Inflammatory macrophage (primary cell): ENCODE measurements around the gene KANSL3.
"Not testable (repeated sequence)": the region's sequence is repeated elsewhere in the genome, so short reads cannot be mapped to it uniquely, and the experiment has no call there.

Experiments used
- DNase-seq, 2 donors: peaks; one replicate each; pipeline ENCODE4 v3.0.0-alpha.2; 2020 to 2022

The KANSL3 gene

DNA sequence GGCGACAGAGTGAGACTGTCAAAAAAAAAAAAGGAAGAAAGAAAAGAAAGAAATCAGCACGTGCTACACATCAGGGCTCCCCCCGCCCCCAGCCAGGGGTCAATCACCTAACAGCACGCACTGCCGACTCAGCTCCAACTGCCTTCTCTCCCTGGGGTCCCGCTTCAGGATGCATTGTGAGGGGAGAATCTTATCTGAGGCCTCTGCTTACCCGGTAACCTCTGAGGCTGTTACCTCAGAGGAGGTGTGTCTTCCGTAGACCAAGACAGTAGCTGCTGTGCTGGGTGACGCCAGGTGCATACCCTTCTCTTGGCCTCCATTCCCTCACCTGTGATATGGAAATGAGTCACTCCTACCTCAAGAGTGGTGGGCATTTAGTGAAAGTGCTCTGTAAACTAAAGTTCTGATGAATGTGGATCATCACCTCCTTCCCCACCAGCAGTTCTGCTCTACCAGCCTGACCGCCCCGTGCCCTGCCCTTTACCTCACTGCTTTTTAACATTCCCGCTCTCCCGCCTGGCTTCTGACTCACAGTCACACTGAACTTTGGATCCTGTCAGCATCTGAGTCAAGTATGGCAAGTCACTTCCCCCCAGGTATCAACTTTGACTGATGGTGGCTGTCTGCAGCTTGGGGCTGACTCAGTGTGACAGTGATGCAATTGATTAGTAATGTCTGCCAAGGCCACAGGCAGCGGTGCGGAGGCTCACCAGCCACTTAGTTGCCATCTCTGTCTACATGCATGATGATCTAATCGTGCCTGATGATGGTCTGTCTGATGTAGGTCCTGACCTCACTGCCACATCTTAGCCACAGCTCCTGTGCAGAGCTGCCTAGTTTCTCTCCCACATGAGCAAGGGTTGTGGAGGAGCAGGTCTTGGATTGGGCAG lies 81.4 kb downstream of the KANSL3 start:
- peak; percentile 89 to 97 for DNase-seq

DNA sequence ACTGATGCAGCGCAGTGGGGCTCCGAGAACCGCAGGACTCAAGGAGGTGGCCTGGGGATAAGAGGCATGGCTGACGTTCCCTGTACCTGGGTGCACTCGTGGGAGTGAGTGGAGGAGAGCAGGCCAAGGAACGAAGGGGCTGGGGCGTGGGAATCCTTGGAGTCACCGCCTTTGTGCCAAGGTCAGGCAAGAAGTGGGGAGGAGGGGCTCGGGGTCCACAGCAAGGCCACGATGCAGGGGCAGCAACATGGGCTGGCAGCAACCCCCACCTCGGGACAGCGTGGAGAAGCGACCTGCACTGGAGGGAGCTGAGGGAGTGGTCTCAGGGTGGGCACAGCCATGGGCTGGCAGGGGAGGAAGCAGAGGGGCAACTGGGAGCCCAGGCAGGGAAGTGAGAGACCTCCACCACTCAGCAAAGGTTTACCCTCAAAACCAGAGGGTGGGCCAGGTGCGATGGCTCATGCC lies 82.9 kb downstream of the KANSL3 start:
- no peak for DNase-seq

GRCh38 chr2:96554293-96555145 lies 83.6 kb downstream of the KANSL3 start:
- peak; percentile 53 to 72 for DNase-seq

DNA sequence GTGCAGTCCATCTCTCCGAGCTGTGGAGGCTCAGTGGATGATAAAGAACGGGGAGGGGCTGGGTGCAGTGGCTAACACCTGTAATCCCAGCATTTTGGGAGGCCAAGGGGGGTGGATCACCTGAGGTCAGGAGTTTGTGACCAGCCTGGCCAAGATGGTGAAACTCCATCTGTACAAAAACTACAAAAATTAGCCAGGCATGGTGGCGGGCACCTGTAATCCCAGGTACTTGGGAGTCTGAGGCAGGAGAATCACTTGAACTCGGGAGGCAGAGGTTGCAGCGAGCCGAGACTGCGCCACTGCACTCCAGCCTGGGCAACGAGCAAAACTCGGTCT lies 84.2 kb downstream of the KANSL3 start:
- DNase-seq: not testable (repeated sequence)

GRCh38 chr2:96553176-96553956 lies 84.7 kb downstream of the KANSL3 start:
- DNase-seq: no peak

- DNase-seq: no peak
These were observed 85.6 kb downstream of the KANSL3 start for GRCh38 chr2:96552315-96553175.

DNA sequence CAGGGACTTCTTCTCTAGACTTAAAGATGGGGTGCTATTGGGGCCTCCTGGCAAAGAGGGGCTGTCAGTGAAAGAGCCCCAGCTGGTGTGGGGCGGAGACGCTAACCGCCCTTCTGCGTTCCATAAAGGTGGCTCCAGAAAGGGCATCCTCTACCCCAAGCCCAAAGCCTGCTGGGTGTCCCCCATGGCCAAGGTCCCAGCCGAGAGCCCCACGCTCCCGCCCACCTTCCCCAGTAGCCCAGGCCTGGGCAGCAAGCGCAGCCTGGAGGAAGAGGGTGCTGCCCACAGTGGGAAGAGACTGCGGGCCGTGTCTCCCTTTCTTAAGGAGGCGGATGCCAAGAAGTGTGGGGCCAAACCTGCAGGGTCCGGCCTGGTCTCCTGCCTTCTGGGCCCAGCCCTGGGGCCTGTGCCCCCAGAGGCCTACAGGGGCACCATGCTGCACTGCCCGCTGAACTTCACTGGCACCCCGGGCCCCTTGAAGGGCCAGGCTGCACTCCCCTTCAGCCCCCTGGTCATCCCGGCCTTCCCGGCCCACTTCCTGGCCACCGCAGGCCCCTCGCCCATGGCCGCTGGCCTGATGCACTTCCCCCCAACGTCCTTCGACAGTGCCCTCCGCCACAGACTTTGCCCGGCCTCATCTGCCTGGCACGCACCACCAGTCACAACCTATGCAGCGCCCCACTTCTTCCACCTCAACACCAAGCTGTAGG lies 86.4 kb downstream of the KANSL3 start:
- no peak for DNase-seq

DNA sequence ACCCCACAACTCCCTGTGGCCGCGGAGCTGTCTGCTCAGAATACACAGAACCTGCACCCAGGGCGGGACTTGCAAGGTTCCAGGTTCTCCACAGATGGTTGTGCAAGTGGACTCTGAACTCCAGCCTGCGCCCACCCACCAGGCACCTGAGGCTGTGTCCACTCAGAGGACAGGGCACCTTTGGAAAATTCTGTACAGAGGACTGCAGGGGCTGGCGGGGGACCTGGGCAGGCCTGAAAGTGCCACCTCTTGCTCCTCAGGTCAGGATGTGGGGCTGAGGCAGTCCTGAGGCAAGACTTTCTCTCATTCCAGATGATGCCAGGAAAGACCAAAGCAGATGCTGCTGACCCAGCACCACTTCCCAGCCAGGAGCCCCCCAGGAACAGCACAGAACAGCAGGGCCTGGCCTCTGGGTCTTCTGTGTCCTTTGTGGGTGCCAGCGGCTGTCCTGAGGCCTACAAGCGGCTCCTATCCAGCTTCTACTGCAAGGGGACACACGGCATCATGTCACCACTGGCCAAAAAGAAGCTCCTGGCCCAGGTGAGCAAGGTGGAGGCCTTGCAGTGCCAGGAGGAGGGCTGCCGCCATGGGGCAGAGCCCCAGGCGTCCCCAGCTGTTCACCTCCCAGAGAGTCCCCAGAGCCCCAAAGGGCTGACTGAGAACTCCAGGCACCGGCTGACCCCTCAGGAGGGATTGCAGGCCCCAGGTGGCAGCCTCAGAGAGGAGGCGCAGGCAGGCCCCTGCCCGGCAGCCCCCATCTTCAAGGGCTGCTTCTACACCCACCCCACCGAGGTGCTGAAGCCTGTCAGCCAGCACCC lies 87.1 kb downstream of the KANSL3 start:
- no peak for DNase-seq

DNA sequence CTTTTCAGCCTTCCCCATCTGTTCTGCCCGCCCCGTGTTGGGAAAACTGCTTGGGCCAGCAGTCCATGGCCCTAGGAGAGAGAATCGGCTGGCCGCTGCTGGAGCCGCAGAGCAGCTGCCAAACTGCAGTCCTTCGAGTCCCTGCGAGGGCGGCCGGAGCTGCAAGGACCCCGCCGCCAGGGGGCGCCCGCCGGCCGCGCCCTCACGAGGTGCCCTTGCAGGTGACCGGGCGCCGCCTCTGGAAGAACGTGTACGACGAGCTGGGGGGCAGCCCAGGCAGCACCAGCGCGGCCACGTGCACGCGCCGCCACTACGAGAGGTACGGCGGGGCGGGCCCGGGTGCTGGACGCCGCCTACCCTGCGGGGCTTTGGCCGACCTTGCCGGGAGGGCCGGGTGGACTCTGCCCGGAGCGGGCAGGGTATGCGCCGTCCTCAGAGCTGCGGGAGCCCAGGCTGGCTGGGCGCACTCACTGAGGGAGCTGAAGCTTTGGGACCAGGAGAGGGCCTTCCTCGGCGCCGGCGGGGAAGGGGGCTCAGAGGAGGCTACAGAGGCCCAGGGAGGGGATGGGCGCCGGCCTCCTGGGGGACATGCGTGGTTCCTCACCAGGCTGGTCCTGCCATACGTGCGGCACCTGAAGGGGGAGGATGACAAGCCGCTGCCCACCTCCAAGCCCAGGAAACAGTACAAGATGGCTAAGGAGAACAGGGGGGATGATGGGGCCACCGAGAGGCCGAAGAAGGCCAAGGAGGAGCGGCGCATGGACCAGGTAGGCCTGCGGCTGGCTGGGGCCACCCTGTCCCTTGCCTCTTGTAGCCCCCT lies 87.9 kb downstream of the KANSL3 start:
- no peak for DNase-seq

GRCh38 chr2:96549466-96549785 lies 88.7 kb downstream of the KANSL3 start:
- no peak for DNase-seq

- DNase-seq: no peak
These were observed 89.3 kb downstream of the KANSL3 start for GRCh38 chr2:96548558-96549465.

GRCh38 chr2:96547731-96548171 lies 90.4 kb downstream of the KANSL3 start:
- no peak for DNase-seq

GRCh38 chr2:96547203-96547641 lies 90.9 kb downstream of the KANSL3 start:
- DNase-seq: no peak

- DNase-seq: no peak
These were observed 91.3 kb downstream of the KANSL3 start for GRCh38 chr2:96546797-96547196.

- DNase-seq: no peak
These were observed 91.8 kb downstream of the KANSL3 start for GRCh38 chr2:96546321-96546720.
